Dedifferentiated amniotic fluid mesenchymal stem cell (primary cell): ENCODE data around the gene GDAP1L1.
"Not testable (repeated sequence)": the region's sequence is repeated elsewhere in the genome, so short reads cannot be mapped to it uniquely, and the experiment has no call there.

Experiments
- DNase-seq: peaks from one replicate; pipeline ENCODE4 v3.0.0-alpha.2; 2016; ENCODE audit errors: extremely low spot score

Gene GDAP1L1

GRCh38 chr20:44219791-44220190 lies 27.3 kb upstream of the GDAP1L1 start:
- DNase-seq = no peak

DNA sequence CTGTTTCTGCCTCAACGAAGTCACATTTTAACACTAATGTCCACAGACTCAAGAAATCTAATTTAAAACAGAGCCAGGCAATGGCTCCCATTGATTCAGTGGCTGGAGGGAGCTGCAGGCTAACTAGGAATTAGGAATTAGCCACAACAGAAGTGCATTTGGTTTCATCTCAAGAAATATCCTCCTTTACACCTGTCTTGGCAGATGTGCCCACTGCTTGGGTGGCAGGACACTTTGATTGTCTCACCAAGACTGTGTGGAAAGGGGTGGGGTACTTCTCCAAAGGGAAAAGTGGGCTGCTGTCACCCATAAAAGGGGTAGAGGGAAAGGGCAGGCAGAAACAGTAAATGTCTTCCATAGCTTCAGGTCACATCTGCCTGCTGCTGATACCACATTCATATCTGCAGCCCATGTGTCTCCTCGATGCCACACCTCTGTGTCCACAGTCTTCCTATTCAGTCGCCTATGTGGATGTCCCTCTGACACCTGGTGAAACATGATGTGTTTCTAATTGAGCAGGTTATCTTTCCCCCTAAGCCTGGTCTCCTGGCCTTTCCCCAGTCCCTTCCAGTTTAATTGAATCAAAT lies 25.6 kb upstream of the GDAP1L1 start:
- no peak for DNase-seq

- no peak for DNase-seq
Measured at GRCh38 chr20:44222027-44222426, 25.1 kb upstream of the GDAP1L1 start.

DNA sequence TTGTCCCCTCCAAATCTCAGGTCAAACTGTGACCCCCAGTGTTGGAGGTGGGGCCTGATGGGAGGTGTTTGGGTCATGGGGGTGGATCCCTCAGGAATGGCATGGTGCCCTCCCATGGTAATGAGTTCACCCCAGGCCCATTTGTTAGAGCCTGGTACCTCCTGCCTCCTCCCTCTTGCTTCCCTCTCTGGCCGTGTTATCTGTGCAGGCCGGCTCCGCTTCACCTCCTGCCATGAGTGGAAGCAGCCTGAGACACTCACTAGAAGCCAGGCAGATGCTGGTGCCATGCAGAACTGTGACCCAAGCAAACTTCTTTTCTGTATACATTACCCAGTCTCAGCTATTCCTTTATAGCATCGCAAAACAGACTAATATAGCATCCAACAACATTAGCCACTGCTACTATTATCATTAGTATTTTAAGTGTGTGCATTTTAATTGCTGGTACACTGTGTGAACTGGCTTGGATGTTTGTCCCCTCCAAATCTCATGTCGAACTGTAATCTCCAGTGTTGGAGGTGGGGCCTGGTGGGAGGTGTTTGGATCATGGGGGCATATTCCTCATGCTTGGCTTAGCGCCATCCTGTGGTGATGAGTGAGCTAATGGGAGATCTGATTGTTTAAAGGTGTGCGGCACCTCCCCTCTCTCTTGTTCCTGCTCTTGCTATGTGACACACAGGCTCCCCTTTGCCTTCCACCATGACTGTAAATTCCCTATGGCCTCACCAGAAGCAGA lies 24.3 kb upstream of the GDAP1L1 start:
- DNase-seq = no peak

DNA sequence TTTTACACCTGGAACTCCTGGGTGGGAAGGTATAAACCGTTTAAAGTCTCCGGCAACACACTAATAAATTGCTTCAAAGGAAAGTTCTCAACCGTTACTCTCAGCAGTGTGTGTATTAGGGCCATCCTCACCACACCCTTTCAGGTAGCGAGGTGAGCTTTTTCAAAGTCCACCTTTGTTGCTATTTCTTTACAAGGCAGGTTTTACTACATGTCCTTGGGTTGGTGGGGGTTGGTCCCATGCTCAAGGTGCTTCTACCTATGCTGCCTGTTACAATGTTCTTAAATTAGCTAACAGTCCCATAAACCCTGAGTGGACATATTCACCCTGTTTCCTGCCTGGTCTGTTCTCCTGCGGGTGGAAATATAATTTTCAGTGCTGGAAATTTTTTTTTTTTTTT lies 23.4 kb upstream of the GDAP1L1 start:
- DNase-seq = no peak

DNA sequence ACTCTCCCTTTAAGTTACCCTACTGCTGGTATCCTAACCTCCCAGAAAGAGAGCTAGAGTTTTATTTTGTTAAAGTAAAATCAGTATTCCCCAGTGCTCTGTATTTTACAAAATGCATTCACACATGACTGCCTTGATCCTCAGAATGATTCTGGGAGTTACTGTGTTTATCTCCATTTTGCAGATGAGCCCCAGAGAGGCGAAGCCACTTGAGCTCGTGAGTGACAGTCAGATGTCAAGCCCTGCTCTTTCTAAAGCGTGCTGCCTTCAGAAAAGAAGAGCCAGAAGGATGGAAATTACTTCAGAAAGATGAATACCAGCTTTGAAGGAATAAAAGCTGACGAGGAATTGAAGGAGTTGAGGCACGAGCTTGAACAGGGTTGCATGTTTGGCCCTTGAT lies 22.5 kb upstream of the GDAP1L1 start:
- no peak for DNase-seq

DNA sequence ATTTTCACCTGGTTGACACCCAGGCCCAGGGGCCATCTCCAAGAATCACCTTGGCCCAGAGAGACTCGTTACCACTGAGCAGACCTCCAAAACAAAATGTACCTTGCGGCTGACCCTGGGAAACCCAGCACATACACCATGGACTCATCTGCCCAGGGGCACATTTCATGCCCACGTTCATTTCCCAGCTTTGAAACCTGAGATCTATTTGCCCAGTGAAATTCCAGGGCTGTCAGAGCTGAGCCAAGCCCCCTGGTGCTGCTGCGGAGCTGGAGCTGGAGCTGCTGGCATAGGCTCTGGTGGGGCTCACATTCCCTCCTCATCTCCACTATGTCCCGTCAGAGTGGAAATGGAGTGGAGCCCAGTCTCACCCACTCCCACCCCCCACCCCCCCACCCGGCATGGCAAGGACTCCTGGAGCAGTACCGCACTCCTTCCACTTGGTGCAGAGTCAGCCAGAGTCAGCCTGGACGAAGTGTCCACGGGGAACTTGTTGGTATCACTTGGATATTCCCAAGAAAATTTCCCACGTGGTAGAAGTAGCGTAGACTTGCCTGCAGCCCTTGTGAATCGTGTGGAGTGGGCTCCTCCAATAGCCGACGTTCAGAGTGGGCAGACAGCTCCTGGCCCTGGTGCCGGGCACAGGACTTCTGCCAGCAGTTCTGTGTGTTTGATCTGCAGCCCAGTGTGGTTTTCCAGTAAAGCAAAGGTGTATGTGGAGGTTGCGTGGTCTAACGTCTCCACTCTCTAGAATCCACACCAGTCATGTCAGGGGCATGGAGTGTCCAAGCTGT lies 18.4 kb upstream of the GDAP1L1 start:
- DNase-seq = no peak

DNA sequence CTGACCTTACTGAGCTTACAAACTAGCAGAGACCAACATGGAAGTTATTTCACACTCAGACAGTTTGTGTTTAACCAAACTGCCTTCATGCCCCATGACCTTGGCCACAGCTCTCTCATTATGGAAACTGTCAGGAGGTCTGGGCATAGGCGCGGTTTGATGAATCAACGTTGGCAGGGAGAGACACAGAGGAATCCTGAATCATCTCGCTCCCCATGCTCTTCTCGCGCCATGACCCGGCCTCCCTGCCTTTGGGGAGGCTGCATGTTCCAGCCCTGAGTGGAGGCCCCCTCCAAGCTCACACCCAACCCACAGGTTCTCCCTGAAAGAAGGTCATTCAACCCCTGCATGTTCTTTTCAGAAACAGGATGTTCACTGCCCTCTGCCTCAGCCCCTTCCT lies 15.9 kb upstream of the GDAP1L1 start:
- DNase-seq = no peak

DNA sequence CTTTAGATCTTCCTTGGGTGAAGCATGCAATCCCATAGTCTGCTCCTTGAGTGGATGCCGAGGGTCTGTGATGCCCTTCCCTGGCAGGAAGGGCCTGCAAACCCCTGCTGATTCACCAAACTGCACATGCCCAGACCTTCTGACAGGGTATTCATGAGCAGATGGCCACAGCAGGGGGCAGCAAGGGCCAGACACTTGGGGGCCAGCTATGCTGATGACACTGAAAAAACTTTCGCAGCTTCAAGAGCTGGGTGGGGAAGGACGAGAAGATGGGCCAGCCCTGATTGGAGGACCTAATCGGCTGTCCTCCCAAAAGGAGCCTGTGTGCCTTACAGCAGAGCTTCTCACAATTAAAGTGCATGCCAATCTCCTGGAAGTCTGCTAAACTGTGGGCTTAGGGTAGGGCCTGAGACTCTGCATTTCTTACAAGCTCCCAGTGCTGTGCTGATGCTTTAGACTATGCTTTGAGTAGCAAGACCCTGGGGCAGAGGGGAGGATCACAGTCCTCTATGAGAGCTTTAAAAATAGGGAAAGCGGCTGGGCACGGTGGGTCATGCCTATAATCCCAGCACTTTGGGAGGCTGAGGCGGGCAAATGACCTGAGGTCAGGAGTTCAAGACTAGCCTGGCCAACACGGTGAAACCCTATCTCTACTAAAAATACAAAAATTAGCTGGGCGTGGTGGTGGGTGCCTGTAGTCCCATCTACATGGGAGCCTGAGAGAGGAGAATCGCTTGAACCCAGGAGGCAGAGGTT lies 15.2 kb upstream of the GDAP1L1 start:
- DNase-seq = no peak

GRCh38 chr20:44232469-44232856 lies 14.6 kb upstream of the GDAP1L1 start:
- DNase-seq = not testable (repeated sequence)

- no peak for DNase-seq
Measured at GRCh38 chr20:44233436-44234016, 13.6 kb upstream of the GDAP1L1 start.

GRCh38 chr20:44234566-44235317 lies 12.4 kb upstream of the GDAP1L1 start:
- DNase-seq = no peak

- DNase-seq = no peak
Measured at GRCh38 chr20:44235702-44236101, 11.4 kb upstream of the GDAP1L1 start.

GRCh38 chr20:44236840-44237239 lies 10.3 kb upstream of the GDAP1L1 start:
- DNase-seq = not testable (repeated sequence)

DNA sequence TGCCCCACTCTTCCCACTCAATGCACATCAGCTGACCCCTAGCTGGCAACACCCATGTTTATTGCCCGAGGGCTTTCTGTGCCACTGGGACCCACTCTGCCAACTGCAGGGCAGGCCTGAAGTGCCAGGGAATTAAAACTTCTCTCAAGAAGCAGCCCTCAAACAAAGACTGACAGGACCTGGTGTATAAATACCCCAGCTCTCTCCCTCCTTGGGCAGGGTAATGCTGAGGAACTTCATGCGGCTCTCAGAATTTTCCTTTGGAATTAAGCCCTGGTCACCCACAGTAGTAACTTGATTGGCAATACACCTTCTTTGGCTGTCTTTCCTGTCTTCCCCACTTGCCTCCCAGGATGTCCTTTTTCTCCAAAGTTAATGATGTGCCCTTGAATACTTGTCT lies 5.3 kb upstream of the GDAP1L1 start:
- DNase-seq = no peak

DNA sequence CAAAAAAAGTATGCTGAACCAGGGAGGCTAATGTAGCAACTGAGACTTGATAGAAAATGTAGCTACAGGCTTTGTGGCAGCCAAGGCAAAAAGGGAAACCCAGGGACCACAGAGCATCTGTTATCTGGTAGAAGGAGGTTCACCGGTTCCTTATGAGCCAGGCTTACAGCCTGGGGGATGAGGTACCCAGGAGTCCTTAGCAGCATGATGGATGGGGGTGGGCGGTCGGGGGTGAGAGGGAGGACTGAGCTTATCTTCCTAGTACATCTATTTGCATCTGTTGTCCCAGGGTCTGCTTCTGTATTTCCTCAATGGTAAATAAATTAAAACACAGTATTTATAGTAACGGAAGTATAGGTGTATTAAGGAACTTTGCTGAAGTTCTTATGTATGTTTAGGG lies 1.1 kb upstream of the GDAP1L1 start:
- DNase-seq = no peak

DNA sequence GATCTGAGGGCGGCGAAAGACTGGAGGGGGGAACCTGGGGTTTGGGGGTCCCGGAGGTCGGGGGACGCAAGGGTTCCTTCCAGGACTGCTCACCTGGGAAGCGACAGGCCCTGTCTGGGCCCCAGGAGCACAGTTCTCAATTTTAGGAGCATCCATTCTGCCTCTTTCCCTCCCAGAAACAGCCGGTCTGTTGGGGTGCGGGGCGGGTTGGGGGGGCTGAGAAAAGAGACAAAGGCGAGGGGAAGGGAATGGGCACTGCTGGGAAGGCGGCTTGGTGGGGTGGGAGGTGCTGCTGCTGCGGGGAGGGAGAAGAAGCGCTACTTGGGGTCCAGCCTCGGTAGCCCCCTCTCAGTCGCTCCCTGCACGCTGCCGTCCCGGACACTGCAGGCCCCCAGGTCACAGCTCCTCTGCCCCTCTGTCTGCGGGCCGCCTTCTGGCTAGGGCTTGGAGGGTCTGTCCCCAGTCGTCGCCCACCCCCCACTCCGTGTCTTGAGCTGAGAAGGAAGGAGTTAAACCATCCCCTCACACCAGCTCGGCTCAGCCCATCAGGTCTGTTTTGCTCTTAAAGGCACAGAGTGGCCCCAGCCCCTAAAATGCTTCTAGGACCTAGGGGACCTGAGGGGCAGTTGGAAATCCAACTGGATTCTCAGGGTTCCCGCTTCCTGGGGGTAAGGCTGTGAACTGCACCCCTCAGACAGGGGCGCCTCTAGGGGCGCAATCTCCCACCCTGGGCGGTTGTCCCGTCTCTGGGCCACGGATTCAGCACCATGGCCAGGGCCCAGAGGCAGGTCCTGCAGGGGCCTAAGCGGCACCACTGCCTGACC lies 690 bp downstream of the GDAP1L1 start:
- no peak for DNase-seq

DNA sequence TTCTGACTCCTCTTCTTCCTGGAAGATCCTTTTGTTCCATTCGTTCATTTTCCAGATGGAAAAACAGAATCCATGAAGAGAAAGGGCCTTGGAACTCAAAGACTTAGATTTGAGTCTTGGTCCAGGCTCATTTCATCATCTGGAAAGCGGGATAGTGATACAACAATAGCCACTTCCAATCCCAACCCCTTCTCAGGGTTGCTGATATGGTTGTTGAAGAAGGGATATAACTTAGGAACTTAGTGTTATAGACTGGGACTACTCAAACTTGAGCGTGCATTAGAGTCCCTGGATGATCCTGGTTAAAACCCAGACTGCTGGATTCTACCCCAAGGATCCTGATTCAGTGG lies 1.3 kb downstream of the GDAP1L1 start:
- DNase-seq = no peak

DNA sequence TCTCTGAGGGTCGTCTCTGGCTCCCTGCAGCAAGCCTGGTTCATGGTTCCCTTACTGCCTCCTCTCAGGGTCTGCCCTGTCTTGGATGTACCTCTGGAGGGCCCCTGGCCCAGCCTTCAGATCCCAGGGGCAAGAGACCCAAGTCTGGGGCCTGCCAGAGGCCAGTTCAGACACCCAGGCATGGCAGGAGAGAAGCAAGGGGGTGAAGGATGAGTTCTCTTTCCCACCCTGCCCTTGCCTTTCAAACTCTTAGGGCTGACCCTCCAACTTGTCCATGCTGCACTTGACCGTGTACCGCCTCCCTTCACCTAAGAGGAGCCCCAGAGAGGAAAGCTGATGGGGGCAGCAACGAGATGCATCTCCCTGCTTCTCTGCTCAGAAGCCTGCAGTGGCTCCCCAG lies 4.2 kb downstream of the GDAP1L1 start:
- DNase-seq = no peak

DNA sequence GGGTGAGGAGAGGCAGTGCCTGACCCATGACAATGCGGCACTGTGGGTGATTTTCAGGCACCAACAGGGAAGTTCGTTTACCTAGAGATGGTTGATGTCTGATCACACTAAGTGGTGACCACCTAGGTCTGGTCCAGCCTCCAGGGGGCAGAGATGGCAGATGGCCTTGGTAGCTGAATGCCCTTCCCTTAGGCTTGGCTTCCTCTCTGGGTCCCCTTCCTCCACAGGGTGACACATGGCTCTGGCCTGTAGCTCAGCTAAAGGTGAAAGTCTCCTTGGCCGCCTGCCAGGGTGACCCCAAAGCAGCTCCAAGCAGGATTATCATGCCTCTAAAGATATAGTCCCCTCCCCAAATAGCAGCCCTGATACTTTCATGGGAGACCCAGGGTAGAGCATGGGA lies 6.4 kb downstream of the GDAP1L1 start:
- no peak for DNase-seq
